ENCODE results near the gene CDC16.
A peak's percentile ranks its signal among the peaks of the same experiment; 100 is the strongest.
"Not testable (repeated sequence)": the region's sequence is repeated elsewhere in the genome, so short reads cannot be mapped to it uniquely, and the experiment has no call there.

The CDC16 gene

DNA sequence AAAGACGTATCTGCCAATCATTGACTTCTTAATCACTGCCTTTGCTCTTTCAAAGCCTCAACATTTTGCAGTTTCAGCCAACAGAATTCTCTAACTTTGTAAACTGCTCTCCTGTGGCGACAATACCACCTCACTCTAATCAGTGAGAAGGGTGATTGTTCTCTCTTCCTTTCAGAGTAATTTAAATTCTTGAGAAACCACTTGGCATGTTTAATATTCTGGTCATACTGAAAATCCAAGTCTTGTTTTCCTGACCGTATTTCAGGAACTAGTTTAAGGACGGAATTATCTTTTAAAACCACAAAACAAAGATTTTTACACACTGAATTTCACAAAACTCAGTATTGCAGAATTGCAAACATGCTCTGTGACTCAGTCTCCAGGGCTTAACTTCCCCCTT, 5.2 kb upstream of the CDC16 start:
- DNase-seq: no peak

DNA sequence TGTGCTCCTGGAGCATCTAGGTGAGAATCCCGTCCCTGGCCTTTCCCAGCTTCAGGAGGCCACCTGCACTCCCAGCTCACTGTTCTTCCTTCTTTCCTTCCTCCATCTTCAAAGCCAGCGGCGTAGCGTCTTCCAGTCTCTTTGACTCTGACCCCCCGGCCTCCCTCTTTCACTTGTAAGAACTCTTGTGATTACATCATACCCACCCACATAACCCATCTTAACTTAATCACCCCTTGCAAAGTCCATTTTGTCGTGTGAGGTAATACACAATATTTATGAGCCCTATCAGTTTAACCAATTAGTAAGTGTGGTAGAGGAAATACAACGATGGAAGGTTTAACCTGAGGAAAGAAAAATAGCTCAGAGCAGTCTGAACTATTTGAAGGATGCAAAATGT, 4.6 kb upstream of the CDC16 start:
- DNase-seq: no peak

DNA sequence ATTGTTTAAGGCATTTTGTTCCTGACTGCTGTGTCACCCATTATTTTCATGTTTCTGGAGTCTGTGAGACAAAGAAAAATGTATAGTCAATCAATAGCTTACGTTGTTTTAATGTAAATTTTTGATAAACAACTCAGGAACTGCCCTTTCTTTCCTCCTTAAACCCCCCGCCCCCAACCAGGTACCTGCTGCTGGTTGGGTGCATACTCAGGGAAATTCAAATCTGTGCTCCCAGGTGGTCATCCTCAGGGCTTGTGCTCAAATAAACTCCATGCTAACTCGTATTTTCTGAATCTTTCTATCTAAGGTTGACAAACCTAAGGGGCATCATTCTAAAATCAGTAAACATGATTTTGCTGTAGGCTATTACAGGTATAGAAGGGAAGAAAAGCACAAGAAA, 4.1 kb upstream of the CDC16 start:
- DNase-seq: no peak

DNA sequence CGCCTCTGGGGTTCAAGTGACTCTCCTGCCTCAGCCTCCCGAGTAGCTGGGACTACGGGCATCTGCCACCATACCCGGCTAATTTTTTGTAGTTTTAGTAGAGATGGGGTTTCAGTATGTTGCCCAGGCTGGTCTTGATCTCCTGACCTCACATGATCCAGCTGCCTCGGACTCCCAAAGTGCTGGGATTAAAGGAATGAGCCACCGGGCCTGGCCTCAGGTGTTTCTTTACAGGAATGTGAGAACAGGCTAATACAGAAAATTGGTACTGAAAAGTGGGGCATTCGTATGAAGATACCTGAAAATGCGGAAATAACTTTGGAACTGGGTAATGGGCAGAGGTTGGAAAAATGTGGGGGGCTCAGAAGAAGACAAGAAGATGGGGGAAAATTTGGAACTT, 2.8 kb upstream of the CDC16 start:
- DNase-seq: no peak

DNA sequence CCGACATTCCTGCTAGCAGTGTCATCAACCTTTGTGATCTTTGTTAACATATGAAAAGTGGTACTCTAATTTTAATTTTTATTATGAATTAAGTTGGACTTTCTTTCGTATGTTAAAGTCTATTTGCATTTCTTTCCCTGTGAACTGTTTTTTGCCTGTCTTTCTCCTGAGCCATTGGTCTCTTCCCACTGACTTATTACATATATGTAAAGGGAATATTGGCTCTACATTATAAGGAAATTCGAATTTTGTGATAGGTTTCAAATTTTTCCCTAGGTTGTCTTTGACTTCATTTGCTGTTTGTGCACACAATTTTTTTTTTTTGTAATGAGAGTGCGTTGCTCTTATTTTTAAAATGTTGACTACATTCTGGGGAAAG, 442 bp upstream of the CDC16 start:
- DNase-seq: no peak

DNA sequence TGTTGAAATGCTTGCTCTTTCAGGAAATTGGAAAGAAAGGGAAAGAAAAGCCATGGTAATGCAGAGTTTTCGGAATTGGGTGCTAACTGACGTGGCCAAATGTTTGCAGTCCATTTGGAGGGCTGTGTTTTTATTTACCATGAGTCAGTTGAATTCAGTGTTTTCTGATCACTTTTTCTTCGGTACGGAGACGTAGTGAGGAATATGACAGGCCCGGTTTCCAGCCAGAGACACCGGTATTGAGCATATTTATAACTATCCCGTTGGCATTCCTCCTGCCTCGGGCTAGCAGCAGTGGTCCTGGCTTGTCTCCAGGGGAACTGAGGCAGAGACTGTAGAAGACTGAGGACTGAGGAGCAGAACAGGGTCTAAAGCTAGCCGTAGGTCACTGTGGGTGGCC, 1.0 kb downstream of the CDC16 start:
- DNase-seq: no peak

DNA sequence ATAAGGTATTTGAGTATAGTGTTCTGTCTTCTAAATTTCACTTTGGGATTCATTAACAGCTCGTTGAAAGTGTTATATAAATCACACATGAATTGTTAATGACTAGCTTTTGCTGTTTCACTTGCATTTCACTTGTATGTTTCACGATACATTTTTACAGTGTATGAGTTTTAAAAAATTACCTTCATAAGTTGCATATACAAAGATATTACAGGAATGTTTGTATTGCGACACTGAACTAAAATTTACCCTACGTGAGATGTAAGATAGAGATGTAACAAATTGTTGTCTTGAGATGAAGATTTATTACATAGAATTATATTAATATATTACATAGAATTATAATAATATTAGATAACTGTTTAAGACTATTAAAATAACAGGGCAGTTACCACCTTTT, 1.5 kb downstream of the CDC16 start:
- DNase-seq: no peak

DNA sequence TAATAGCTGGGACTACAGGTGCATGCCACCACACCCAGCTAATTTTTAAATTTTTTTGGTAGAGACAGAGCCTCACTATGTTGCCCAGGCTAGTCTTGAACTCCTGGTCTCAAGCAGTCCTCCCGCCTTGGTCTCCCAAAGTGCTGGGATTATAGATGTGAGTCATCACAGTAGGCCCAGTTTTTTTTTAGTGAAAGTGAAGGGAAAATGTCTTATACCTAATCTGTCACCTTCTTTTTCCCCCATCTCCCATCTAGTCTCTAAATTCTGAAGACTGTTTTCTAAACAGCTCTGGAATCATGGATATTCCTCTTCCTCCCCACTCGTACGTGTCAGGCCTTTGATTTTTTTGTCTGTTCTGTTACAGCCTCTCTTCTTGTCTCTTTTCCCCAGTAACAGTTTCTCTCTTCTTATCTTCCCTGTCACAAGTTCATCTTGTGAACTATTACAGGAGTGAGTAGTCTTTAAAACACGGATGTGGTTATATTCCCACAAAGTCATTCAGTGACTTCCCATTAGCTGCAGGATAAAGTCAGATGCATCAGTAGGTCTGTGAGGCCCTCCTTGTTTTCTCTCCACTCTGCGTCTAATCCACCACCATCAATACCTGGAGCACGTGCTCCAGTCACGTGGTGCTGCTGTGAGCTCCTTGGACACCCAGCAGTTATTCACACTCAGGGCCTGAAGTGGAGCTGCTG, 2.9 kb downstream of the CDC16 start:
- DNase-seq: no peak

DNA sequence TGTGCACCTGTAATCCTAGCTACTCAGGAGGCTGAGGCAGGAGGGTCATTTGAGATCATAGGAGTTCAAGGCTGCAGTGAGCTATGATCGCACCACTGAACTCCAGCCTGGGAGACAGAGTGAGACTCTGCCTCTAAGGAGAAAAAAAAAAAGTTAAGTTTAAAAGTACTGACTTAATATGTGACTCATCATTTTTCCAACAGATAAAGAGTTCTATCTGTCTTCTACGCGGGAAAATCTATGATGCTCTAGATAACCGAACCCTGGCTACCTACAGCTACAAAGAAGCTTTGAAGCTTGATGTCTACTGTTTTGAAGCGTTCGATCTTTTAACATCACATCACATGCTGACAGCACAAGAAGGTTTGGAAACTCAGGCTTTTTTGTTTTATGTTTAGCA, 7.2 kb downstream of the CDC16 start:
- DNase-seq: no peak

DNA sequence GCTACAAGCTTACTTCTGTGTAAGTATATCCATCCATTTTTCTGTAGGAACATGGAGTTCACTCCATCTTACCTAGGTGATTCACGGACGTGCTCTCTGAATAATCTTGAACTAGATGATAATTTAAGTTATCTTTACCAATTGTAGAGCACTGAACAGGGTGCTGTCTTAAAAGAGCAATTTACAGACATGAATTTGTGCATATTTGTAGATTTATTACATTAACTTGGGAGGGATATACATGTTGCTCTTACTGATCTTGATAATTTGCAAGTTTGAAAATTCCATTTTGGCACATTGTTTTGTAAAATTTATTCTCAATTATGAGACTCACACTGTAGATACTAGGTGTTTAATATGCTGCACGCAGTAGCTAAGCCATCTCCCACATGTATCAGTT, 9.3 kb downstream of the CDC16 start:
- no peak for DNase-seq

DNA sequence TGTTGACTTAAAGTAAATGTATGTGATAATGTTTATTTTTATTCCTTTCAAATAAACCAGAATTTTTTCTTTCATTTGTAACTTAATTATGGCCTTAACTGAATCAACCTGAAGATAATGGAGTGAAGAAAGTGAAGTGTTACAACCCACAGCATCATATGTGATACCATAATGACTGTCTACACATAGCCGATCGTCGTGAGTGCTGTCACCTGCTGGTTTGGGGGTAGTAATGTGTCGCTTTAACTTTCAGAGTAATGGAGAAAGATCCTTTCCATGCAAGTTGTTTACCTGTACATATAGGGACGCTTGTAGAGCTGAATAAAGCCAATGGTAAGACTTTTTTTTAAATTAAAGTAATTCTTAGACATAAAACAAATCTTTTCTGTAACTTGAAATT, 9.9 kb downstream of the CDC16 start:
- no peak for DNase-seq

DNA sequence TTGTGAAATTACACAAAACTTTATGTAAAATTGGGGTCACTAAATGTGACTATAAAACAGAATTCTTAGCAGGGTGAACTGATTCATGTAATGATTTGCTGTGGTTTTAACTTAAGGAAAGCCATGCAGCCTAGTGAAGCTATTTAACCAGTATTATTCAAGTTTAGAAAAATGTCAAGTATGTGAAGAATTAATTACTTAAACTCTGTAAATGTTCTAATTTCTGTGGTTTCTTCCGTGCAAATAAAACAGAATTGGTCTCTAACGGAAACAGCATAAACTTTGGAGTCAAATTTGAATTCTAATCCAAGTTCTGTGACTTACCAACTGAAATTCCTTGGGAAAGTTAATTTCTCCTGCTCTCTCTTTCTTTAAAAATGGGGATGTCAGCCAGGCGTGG, 13.3 kb downstream of the CDC16 start:
- DNase-seq: no peak

DNA sequence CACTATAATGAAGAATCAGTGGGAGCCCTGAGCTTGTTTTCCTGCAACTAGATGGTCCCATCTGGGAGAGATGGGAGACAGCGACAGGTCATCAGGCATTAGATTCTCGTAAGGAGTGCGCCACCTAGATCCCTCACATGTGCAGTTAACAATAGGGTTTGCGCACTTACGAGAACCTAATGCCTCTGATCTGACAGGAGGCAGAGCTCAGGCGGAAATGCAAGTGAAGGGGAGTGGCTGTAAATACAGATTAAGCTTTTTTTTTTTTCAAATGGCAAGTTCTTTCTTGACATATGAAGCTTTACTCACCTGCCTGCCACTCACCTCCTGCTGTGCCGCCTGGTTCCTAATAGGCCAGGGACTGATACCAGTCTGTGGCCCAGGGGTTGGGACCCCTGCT, 14.4 kb downstream of the CDC16 start:
- no peak for DNase-seq

DNA sequence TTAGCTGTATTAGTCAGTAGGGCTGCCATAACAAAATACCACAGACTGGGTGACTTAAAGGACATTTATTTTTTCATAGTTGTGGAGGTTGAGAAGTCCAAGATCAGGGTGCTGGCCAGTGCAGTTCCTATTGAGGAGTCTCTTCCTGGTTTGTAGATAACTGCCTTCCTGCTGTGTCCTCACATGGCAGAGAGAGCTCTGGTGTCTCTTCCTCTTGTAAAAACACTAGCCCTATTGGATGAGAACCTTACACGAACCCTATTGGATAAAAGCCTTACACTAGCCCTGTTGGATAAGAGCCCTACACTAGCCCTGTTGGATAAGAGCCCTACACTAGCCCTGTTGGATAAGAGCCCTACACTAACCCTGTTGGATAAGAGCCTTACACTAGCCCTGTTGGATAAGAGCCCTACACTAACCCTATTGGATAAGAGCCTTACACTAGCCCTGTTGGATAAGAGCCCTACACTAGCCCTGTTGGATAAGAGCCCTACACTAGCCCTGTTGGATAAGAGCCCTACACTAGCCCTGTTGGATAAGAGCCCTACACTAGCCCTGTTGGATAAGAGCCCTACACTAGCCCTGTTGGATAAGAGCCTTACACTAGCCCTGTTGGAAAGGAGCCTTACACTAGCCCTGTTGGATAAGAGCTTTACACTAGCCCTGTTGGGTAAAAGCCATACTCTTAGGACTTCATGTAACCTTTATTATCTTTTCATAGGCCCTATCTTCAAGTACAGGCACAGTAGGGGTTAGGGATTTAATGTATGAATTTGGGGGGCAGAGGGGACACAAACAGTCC, 17.1 kb downstream of the CDC16 start:
- DNase-seq: peak; percentile 73

DNA sequence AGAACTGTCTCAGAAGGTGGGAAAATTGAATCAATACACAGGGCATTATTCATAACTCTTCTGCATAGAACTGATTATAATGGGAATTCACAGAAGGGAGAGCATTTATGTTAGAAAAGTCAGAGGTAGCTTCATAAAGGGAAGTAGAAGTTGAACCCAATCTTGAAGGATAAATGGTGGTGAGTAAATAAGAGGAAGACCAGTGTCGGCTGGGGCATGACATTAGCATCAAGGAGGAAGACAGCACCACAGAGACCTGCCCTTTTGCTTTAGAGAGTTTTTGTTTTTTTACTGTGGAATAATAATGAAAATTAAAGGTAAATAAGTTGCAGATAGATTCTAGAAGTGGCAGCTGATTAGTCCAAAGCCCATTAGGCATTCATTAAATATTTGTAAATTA, 21.9 kb downstream of the CDC16 start:
- no peak for DNase-seq

DNA sequence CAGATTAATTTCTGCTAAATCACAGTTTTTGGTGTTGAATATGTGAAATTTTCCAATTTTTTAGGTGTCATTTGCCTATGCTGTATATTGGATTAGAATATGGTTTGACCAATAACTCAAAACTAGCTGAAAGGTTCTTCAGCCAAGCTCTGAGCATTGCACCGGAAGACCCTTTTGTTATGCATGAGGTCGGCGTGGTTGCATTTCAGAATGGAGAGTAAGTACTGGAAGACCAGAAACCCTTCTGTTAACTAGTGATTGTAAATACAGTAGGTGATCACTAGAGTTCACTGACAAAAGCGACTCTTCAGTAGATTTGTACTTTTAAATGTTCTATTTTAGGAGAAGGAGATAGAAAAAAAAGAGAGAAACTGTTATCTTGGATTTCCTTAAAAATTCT, 22.3 kb downstream of the CDC16 start:
- no peak for DNase-seq

DNA sequence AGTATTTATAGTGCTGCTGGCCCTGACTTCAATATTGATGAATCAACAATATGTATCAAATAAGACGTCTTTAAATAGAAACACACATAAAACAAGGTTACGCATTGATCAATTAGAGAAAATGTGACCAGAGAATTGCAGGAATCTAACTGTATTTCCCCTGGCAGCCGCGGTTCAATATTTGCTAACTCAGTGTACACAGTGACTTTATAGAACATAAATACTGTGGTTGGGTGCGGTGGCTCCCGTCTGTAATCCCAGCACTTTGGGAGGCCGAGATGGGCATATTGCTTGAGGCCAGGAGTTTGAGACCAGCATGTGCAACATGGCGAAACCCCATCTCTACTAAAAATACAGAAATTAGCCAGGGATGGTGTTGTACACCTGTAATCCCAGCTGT, 23.9 kb downstream of the CDC16 start:
- DNase-seq: no peak

DNA sequence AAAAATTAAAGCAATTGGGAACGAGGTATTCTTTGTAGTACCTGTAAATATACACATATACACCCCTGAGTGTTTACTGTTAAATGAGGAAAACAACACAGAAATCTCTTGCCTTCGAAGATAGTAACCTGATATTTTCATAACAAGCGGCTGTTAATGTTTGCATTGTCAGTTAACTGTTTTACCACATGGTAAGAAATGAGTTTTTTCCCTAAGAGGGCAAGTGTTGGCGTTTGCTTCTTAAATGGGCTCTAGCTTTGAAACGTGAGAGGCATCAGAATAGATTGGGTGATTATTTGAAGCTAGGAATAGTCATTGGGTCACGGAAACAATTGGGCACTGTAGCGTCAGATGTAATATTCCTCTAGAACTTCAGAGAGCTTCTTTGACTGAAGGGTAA, 24.7 kb downstream of the CDC16 start:
- DNase-seq: no peak

DNA sequence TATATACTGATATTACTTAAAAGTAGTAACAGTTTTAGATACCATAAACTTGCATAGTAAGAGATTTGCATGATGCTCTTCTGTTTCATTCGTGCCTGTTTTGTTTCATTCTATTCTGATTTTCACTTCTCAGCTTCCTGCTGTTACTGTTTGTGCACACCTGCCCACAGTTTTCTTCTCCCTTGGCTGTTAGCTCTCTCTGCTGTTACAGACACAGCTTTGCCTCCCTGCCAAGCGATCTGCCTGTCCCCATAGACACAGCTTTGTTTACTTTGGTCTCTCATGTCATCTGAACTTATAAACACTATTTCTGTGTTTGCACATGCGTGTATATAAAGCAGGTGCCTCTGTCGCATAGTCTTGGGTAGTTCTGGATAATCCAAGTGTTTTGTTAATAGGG, 25.3 kb downstream of the CDC16 start:
- DNase-seq: no peak

DNA sequence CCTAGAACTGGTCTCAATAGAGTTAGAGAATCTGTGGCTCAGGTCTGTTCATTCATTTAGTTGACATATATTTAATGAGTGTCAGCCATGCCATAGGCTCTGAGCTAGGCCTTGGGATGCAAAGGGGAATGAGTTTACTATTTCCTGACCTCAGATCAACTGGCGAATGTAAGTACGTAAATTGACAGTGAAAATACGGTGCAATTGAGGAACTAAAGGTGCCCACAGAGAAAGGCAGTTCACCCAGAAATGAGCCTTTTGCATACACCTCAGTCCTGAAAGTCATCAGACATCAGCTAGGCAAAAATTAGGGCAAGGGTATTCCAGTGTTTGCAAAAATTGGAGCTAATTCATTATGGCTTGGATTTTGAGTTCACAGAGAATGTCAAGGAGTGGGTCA, 26.1 kb downstream of the CDC16 start:
- DNase-seq: no peak

DNA sequence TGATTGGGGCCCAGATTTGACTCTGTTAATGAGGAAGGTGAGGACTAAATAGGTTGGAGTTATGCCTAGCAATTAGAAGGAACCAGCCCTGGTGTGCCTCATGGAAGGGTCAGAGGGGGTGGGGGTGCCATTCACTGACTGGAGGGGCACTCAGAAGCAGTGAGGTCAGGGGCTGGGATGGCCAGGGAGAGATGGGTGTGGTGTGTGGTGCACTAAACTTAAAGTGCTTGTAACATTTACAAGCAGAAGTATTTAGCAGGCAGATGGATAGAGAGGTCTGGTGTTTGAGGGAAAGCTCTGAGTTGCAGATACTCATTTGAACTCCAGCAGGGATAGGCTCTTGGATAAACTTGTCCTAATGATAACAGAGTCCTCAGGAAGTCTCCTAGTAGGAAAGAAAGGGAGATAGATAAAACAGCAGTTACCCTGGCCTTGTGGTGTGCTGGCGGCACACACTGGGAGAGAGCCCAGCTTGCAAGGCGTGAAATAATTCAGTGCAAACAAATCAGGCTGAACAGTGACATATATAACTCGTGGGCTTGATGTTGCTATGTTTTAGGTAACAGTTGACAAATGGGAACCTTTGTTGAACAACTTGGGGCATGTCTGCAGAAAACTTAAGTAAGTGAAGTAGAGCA, 26.8 kb downstream of the CDC16 start:
- DNase-seq: no peak

DNA sequence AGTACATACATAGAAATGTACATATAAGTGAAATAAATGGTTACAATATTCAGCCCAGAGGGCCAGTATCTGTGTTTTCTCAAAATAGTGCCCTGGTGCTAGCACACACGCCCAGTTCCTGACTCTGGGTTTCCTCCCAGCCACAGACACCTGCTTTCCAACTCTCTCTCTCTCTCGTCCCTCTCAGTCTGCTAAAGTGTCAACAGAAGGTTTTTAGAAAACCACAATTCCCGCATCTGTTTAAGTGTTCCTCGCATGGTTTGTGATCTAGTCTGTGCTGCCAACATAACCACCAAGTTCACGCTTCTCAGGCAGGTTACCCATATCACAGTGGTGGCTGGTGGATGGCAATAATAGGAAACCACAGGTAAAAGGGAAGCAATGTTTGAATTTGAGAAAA, 28.9 kb downstream of the CDC16 start:
- peak; percentile 38 for DNase-seq

DNA sequence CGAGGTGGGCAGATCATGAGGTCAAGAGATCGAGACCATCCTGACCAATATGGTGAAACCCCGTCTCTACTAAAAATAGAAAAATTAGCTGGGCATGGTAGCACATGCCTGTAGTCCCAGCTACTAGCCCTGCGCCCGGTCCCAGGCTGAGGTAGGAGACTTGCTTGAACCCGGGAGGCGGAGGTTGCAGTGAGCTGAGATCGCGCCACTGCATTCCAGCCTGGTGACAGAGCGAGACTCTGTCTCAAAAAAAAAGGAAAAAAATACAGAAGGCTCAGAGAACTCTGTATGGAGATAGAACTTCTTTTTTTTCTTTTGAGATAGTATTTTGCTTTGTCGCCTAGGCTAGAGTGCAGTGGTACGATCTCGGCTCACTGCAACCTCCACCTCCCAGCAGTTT, 29.6 kb downstream of the CDC16 start:
- not testable (repeated sequence) for DNase-seq

DNA sequence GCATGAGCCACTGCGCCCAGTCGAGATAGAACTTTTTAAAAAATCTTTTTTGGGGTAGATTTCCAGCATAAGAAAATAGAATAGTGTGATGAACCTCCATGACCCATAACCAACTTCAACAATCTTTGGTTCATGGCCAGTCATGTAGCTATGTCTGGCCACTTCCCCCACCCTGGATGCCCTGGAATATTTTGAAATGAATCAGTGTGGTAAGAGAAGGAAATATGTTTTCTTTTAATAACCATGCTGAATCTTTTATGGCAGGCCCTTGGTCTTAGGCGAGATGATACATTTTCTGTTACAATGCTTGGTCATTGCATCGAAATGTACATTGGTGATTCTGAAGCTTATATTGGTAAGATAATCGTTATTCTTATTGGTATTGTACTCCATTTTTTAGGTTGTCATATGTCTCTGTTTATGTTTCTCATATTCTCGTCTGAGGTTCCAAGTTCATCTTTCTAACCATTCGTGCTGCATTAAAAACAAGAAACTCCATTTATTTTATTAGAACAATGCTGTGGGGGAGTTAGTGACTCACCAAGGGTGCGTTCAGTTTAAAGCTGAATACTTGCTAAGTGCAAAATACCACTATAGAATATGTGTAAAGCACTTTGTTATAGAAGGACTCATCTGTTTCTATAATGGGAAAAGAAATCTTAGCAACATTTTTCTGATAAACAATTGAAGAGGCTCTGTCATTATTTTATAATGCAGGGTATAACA, 30.4 kb downstream of the CDC16 start:
- DNase-seq: no peak
